Erythroblast (primary cell): ENCODE data around the gene METTL18.

ENCODE experiments used
- GATA1 ChIP-seq: IDR thresholded peaks from 2 replicates; pipeline ENCODE4 v1.6.1; 2011; ENCODE audit warnings: low read depth, mild to moderate bottlenecking, control low read depth, low read length, moderate library complexity
- POLR2A ChIP-seq: IDR thresholded peaks from 2 replicates; pipeline ENCODE4 v1.6.1; 2011; ENCODE audit warnings: mild to moderate bottlenecking, low read length

GRCh38 chr1:169829671-169830070 is 35.0 kb upstream of the METTL18 start:
- TF ChIP-seq POLR2A: no peak
- TF ChIP-seq GATA1: no peak
